ENCODE data around the gene USP2. TPM values are rescaled to one million over a fixed set of nuclear protein-coding genes. Genes with fewer than 3 reads are reported as not detected.
"Not testable (repeated sequence)": the region's sequence is repeated elsewhere in the genome, so short reads cannot be mapped to it uniquely, and the experiment has no call there.

USP2 gene
- total RNA-seq, 1 donor from 2014 or later, result 0.20 TPM

- DNase-seq (ENCODE audit: low read depth in 2 of 2), result no peak
These were observed 33.2 kb upstream of the USP2 start for GRCh38 chr11:119414734-119415133.

GRCh38 chr11:119414321-119414720 is 32.8 kb upstream of the USP2 start:
- DNase-seq (ENCODE audit: low read depth in 2 of 2), result no peak

- DNase-seq (ENCODE audit: low read depth in 2 of 2), result no peak
These were observed 30.6 kb upstream of the USP2 start for GRCh38 chr11:119412072-119412471.

- no peak for DNase-seq (ENCODE audit: low read depth in 2 of 2)
These were observed 29.0 kb upstream of the USP2 start for GRCh38 chr11:119410501-119410900.

- DNase-seq (ENCODE audit: low read depth in 2 of 2), result no peak
These were observed 28.2 kb upstream of the USP2 start for GRCh38 chr11:119409731-119410130.

GRCh38 chr11:119406005-119406404 is 24.5 kb upstream of the USP2 start:
- no peak for DNase-seq (ENCODE audit: low read depth in 2 of 2)

- DNase-seq (ENCODE audit: low read depth in 2 of 2), result not testable (repeated sequence)
These were observed 24.0 kb upstream of the USP2 start for GRCh38 chr11:119405448-119405847.

- no peak for DNase-seq (ENCODE audit: low read depth in 2 of 2)
These were observed 23.4 kb upstream of the USP2 start for GRCh38 chr11:119404872-119405271.

- no peak for DNase-seq (ENCODE audit: low read depth in 2 of 2)
These were observed 21.5 kb upstream of the USP2 start for GRCh38 chr11:119403021-119403420.

GRCh38 chr11:119402470-119402869 is 21.0 kb upstream of the USP2 start:
- DNase-seq (ENCODE audit: low read depth in 2 of 2), result no peak

GRCh38 chr11:119400860-119401259 is 19.4 kb upstream of the USP2 start:
- DNase-seq (ENCODE audit: low read depth in 2 of 2), result no peak

- no peak for DNase-seq (ENCODE audit: low read depth in 2 of 2)
These were observed 16.2 kb upstream of the USP2 start for GRCh38 chr11:119397740-119398139.

- no peak for DNase-seq (ENCODE audit: low read depth in 2 of 2)
These were observed 15.3 kb upstream of the USP2 start for GRCh38 chr11:119396835-119397234.

- DNase-seq (ENCODE audit: low read depth in 2 of 2), result no peak
These were observed 9.8 kb upstream of the USP2 start for GRCh38 chr11:119391275-119391674.

- no peak for DNase-seq (ENCODE audit: low read depth in 2 of 2)
These were observed 8.2 kb upstream of the USP2 start for GRCh38 chr11:119389611-119390254.

GRCh38 chr11:119388103-119388502 is 6.6 kb upstream of the USP2 start:
- DNase-seq (ENCODE audit: low read depth in 2 of 2), result no peak

- DNase-seq (ENCODE audit: low read depth in 2 of 2), result no peak
These were observed 2.8 kb upstream of the USP2 start for GRCh38 chr11:119384332-119384731.

GRCh38 chr11:119382513-119382912 is 1.0 kb upstream of the USP2 start:
- not testable (repeated sequence) for DNase-seq (ENCODE audit: low read depth in 2 of 2)

- DNase-seq (ENCODE audit: low read depth in 2 of 2), result no peak
These were observed 611 bp upstream of the USP2 start for GRCh38 chr11:119382101-119382500.

GRCh38 chr11:119380827-119381180 is 686 bp downstream of the USP2 start:
- DNase-seq (ENCODE audit: low read depth in 2 of 2), result peak in 1 of 2 donors; percentile 14

GRCh38 chr11:119380160-119380826 is 1.2 kb downstream of the USP2 start:
- DNase-seq (ENCODE audit: low read depth in 2 of 2), result no peak

- DNase-seq (ENCODE audit: low read depth in 2 of 2), result no peak
These were observed 2.5 kb downstream of the USP2 start for GRCh38 chr11:119378851-119379465.

All from lung microvascular endothelial cell (primary cell).